Smooth muscle cell (in vitro differentiated cells): ENCODE measurements around the gene GTF2H2C. TPM values are rescaled to one million over a fixed set of nuclear protein-coding genes. Genes with fewer than 3 reads are reported as not detected.

Experiments
- DNase-seq: peaks from one replicate; lab custom pipeline; 2025; ENCODE audit not compliant: unreplicated experiment; lab: John Stamatoyannopoulos, UW
- H2AFZ ChIP-seq: fragments of 200-600 bp; sonication (generic); 2 replicates; pipeline ENCODE4 v1.6.0; 2016; ENCODE audit warnings: antibody characterized with exemption, low read depth, mild to moderate bottlenecking
- H3F3A ChIP-seq: fragments of 200-600 bp; sonication (generic); 2 replicates; pipeline ENCODE4 v1.6.0; 2017; ENCODE audit warnings: antibody characterized with exemption, low read depth
- H3K27ac ChIP-seq: fragments of 200-600 bp; sonication (generic); 2 replicates; pipeline ENCODE4 v1.5.1; 2016; ENCODE audit warnings: low read depth, mild to moderate bottlenecking
- H3K27me3 ChIP-seq: fragments of 200-600 bp; sonication (generic); 2 replicates; pipeline ENCODE4 v1.6.1; 2016; ENCODE audit warnings: low read depth, mild to moderate bottlenecking
- H3K36me3 ChIP-seq: fragments of 200-600 bp; sonication (generic); 2 replicates; pipeline ENCODE4 v1.5.1; 2016; ENCODE audit warnings: low read depth
- H3K4me1 ChIP-seq: fragments of 200-600 bp; sonication (generic); 2 replicates; pipeline ENCODE4 v1.5.1; 2016; ENCODE audit warnings: low read depth
- H3K4me2 ChIP-seq: fragments of 200-600 bp; sonication (generic); 2 replicates; pipeline ENCODE4 v1.6.0; 2016; ENCODE audit warnings: mild to moderate bottlenecking
- H3K4me3 ChIP-seq: fragments of 200-600 bp; sonication (generic); 2 replicates; pipeline ENCODE4 v1.5.1; 2016; ENCODE audit warnings: mild to moderate bottlenecking
- H3K79me2 ChIP-seq: fragments of 200-600 bp; sonication (generic); 2 replicates; pipeline ENCODE4 v1.6.0; 2016; ENCODE audit warnings: low read depth, mild to moderate bottlenecking
- H3K9ac ChIP-seq: fragments of 200-600 bp; sonication (generic); 2 replicates; pipeline ENCODE4 v1.6.0; 2016; ENCODE audit warnings: low read depth
- H3K9me3 ChIP-seq: fragments of 200-600 bp; sonication (generic); replicated peaks from 2 replicates; pipeline ENCODE4 v1.5.1; 2016; ENCODE audit warnings: low read depth
- H4K20me1 ChIP-seq: fragments of 200-600 bp; sonication (generic); 2 replicates; pipeline ENCODE4 v1.6.0; 2016; ENCODE audit warnings: low read depth
- WGBS: methylation state at CpG from one replicate; pipeline ENCODE4 v1.1.7; 2016; ENCODE audit warnings: low lambda C conversion rate; 5-methylcytosine and 5-hydroxymethylcytosine counted together
- polyA plus RNA-seq: library from polyadenylated mRNA; unstranded; fragments of >200 nt; fragmentation: Nextera tagmentation; extraction: Ambion mirVana; gene quantifications from 2 replicates; pipeline ENCODE4 v1.2.1, GENCODE V29; 2016
- total RNA-seq: library from RNA; depleted of rRNA; stranded (reverse); fragments of >200 nt; gene quantifications from 2 replicates; pipeline ENCODE4 v1.2.3, GENCODE V29; 2014
- TF ChIP-seq, protein P1 (sequence below): fragments of 200-600 bp; sonication (generic); IDR thresholded peaks from 2 replicates; pipeline ENCODE4 v1.5.1; 2017; ENCODE audit warnings: borderline replicate concordance, mild to moderate bottlenecking, antibody characterized with exemption; ENCODE audit not compliant: insufficient read depth, poor library complexity, severe bottlenecking

The GTF2H2C gene
- total and polyA plus RNA-seq, 2 experiments from 2014 or later: 21.9 to 34.5 TPM

DNA sequence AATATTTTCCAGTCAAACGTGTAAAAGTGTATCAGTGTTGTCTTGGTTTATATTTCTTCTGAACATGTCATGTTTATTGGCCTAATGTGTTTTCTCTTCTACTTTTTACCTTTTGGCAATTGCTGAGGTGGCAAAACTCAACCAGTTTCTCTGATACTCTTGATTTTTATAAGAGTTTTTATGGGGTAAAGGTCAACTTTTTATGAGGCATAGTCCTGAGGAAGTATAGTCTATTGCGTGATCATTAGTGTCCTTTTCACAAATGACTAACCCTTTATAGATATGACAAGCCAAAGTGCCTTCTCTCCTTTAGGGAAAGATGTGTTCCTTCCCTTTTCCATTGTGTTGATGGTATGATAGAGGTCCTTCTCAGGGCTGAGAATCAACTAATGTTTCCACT is 34.5 kb upstream of the GTF2H2C start:
- no peaks in the 10 kb centered on the region for H3K4me1 ChIP-seq
- H4K20me1 ChIP-seq: no peaks in the 10 kb centered on the region
- no peaks in the 10 kb centered on the region for H3K36me3 ChIP-seq
- peaks cover 3% of the 10 kb centered on the region for H3K27me3 ChIP-seq
- H3F3A ChIP-seq: peaks cover 3% of the 10 kb centered on the region
- H2AFZ ChIP-seq: no peak overlapping the region
- TF ChIP-seq, protein P1, sequence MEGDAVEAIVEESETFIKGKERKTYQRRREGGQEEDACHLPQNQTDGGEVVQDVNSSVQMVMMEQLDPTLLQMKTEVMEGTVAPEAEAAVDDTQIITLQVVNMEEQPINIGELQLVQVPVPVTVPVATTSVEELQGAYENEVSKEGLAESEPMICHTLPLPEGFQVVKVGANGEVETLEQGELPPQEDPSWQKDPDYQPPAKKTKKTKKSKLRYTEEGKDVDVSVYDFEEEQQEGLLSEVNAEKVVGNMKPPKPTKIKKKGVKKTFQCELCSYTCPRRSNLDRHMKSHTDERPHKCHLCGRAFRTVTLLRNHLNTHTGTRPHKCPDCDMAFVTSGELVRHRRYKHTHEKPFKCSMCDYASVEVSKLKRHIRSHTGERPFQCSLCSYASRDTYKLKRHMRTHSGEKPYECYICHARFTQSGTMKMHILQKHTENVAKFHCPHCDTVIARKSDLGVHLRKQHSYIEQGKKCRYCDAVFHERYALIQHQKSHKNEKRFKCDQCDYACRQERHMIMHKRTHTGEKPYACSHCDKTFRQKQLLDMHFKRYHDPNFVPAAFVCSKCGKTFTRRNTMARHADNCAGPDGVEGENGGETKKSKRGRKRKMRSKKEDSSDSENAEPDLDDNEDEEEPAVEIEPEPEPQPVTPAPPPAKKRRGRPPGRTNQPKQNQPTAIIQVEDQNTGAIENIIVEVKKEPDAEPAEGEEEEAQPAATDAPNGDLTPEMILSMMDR: no peak
- 86% methylated on average over 2 of the region's 2 CpGs for WGBS
- H3K9me3 ChIP-seq: no peaks in the 10 kb centered on the region
- H3K9ac ChIP-seq: no peak overlapping the region
- no peak for DNase-seq
- no peak overlapping the region for H3K4me3 ChIP-seq
- H3K27ac ChIP-seq: no peak overlapping the region
- no peaks in the 10 kb centered on the region for H3K79me2 ChIP-seq
- H3K4me2 ChIP-seq: no peak overlapping the region

DNA sequence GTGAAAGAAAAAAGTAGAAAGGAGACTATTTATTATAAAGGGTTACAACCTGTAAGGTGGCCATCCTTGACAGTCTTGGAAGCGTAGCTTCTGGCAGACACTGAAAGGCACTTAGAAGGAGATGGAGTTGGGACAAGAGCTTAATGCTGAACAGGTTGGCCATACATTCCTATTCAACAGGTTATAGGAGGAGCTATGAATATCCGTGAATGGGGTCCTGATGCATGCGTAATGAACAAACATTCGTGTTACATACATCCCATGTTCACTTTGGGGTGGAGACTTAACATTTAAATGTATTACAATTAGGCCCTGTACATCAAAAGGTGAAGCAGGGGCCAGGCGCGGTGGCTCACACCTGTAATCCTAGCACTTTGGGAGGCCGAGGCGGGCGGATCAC is 33.3 kb upstream of the GTF2H2C start:
- 96% methylated on average over 9 of the region's 9 CpGs for WGBS
- no peak overlapping the region for H3K27ac ChIP-seq
- no peak overlapping the region for H3K4me3 ChIP-seq
- no peaks in the 10 kb centered on the region for H3K36me3 ChIP-seq
- peaks cover 4% of the 10 kb centered on the region for H3K27me3 ChIP-seq
- no peaks in the 10 kb centered on the region for H4K20me1 ChIP-seq
- H3K79me2 ChIP-seq: no peaks in the 10 kb centered on the region
- no peak overlapping the region for H3K4me2 ChIP-seq
- H3F3A ChIP-seq: no peaks in the 10 kb centered on the region
- H3K4me1 ChIP-seq: no peaks in the 10 kb centered on the region
- no peak for DNase-seq
- no peak overlapping the region for H3K9ac ChIP-seq
- H3K9me3 ChIP-seq: no peaks in the 10 kb centered on the region
- no peak overlapping the region for H2AFZ ChIP-seq
- TF ChIP-seq, protein P1: no peak

DNA sequence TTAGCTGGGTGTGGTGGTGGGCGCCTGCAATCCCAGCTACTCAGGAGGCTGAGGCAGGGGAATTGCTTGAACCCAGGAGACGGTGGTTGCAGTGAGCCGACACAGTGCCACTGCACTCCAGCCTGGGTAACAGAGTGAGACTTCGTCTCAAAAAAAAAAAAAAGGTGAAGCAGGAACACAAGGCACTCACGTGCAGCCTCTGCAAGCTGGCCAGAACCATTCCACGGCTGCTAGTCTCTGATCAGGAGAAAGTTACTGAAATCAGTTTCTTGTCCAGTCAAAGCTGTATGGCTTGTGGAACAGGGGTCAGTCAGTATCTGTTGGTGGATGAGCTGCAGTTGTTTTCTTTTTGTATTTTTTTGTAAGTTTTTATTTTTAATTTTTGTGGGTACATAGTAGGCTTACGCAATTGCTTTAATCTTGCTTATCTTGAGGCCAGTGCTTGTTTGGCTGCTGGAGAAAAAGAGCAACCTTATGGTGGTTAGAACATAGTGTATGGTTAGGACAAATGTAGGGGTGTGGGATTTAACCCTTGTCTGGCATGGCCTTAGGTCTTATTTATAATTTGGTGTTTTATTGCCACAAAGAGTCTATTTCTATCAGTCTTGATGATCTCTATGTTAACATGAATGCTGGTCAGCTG is 32.7 kb upstream of the GTF2H2C start:
- Histone ChIP-seq H3K27me3 (peaks cover 4% of the 10 kb centered on the region), H3K36me3 (no peaks in the 10 kb centered on the region), H3K4me2 (peak overlapping the region; percentile 15), H3K9ac (no peak overlapping the region), H3F3A (no peaks in the 10 kb centered on the region), H3K79me2 (no peaks in the 10 kb centered on the region), H3K4me3 (no peak overlapping the region), H3K4me1 (no peaks in the 10 kb centered on the region), H2AFZ (no peak overlapping the region), H4K20me1 (no peaks in the 10 kb centered on the region), H3K27ac (peak overlapping the region; percentile 33), H3K9me3 (no peaks in the 10 kb centered on the region)
- DNase-seq: no peak
- WGBS: 78% methylated on average over 7 of the region's 7 CpGs
- TF ChIP-seq, protein P1: no peak

DNA sequence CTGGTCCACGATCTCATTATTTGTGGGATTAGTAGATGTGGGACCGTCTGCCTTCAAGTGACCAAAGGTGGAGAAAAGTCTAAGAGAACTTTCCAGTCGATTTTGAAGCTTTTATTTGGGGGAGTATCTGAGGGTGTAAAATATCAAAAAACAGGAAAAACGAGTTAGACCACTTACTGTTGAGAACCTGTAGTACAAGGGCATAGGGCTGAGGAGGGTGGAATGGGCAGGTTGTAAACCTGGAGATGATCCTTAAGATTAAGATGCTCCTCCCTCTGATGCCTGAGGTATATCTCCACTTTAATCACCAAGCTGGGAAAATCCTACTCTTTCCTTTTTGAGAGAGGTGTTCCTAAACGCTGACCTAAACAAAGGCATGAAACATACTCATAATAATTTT is 32.0 kb upstream of the GTF2H2C start:
- no peak for DNase-seq
- no peaks in the 10 kb centered on the region for H3K36me3 ChIP-seq
- H3K4me2 ChIP-seq: peak overlapping the region; percentile 15
- H4K20me1 ChIP-seq: no peaks in the 10 kb centered on the region
- WGBS: 63% methylated on average over 5 of the region's 5 CpGs
- H3F3A ChIP-seq: no peaks in the 10 kb centered on the region
- H3K9me3 ChIP-seq: no peaks in the 10 kb centered on the region
- no peak overlapping the region for H3K9ac ChIP-seq
- TF ChIP-seq, protein P1: no peak
- H3K27me3 ChIP-seq: peaks cover 4% of the 10 kb centered on the region
- no peak overlapping the region for H3K4me3 ChIP-seq
- H3K4me1 ChIP-seq: no peaks in the 10 kb centered on the region
- peak overlapping the region; percentile 33 for H3K27ac ChIP-seq
- no peak overlapping the region for H2AFZ ChIP-seq
- H3K79me2 ChIP-seq: no peaks in the 10 kb centered on the region
